GM19099 (cell line): ENCODE measurements around the gene TRIM66.

Experiments used
- POLR2A ChIP-seq: IDR thresholded peaks from 3 replicates; pipeline ENCODE4 v1.6.1; 2011; ENCODE audit warnings: low read depth; ENCODE audit not compliant: insufficient read length; ENCODE audit errors: extremely low read depth

TRIM66 gene

GRCh38 chr11:8704136-8704535 is 21.7 kb upstream of the TRIM66 start:
- TF ChIP-seq POLR2A: no peak

GRCh38 chr11:8702598-8702915 is 20.1 kb upstream of the TRIM66 start:
- TF ChIP-seq POLR2A: no peak

GRCh38 chr11:8701891-8702597 is 19.6 kb upstream of the TRIM66 start:
- TF ChIP-seq POLR2A: no peak

- TF ChIP-seq POLR2A: no peak
Measured at GRCh38 chr11:8699903-8700302, 17.4 kb upstream of the TRIM66 start.

GRCh38 chr11:8698917-8699441 is 16.5 kb upstream of the TRIM66 start:
- no peak for TF ChIP-seq POLR2A

- no peak for TF ChIP-seq POLR2A
Measured at GRCh38 chr11:8698379-8698851, 15.9 kb upstream of the TRIM66 start.

- TF ChIP-seq POLR2A: no peak
Measured at GRCh38 chr11:8697054-8697453, 14.6 kb upstream of the TRIM66 start.

- TF ChIP-seq POLR2A: no peak
Measured at GRCh38 chr11:8694137-8694536, 11.7 kb upstream of the TRIM66 start.

- TF ChIP-seq POLR2A: no peak
Measured at GRCh38 chr11:8693555-8693954, 11.1 kb upstream of the TRIM66 start.

- no peak for TF ChIP-seq POLR2A
Measured at GRCh38 chr11:8693010-8693551, 10.6 kb upstream of the TRIM66 start.

GRCh38 chr11:8692417-8692816 is 10.0 kb upstream of the TRIM66 start:
- no peak for TF ChIP-seq POLR2A

GRCh38 chr11:8691601-8692000 is 9.1 kb upstream of the TRIM66 start:
- TF ChIP-seq POLR2A: no peak

GRCh38 chr11:8690374-8691342 is 8.2 kb upstream of the TRIM66 start:
- TF ChIP-seq POLR2A: no peak

GRCh38 chr11:8689726-8690255 is 7.3 kb upstream of the TRIM66 start:
- TF ChIP-seq POLR2A: no peak

GRCh38 chr11:8688414-8689362 is 6.2 kb upstream of the TRIM66 start:
- TF ChIP-seq POLR2A: peak; percentile 95

GRCh38 chr11:8686325-8686724 is 3.9 kb upstream of the TRIM66 start:
- no peak for TF ChIP-seq POLR2A
